Stomach (tissue), 4 donors: Measurements from ENCODE around the gene BACE1.

Experiments
- EP300 ChIP-seq: sonication (generic); formaldehyde crosslinking; IDR thresholded peaks from one replicate; pipeline ENCODE4 v1.6.1; 2017; ENCODE audit warnings: antibody characterized with exemption
- POLR2A ChIP-seq, 4 donors: fragments of 450-650 bp; IDR thresholded peaks; one replicate each; pipeline ENCODE4 v1.6.1; 2016; ENCODE audit warnings: antibody characterized with exemption in 4 of 4, control low read depth in 2 of 4, mild to moderate bottlenecking in 1 of 4, moderate library complexity in 1 of 4
- POLR2AphosphoS5 ChIP-seq, 3 donors: sonication (generic); formaldehyde crosslinking; IDR thresholded peaks; one replicate each; pipeline ENCODE4 v1.6.1; 2016; ENCODE audit warnings: antibody characterized with exemption in 3 of 3
- TF ChIP-seq, protein P1 (sequence below), 7 experiments: fragments of 450-650 bp in 4 of 7; fragments of 200-600 bp in 3 of 7; sonication (generic) in 3 of 7; IDR thresholded peaks; one replicate each; pipeline ENCODE4 v1.5.1; 2016 to 2019; ENCODE audit warnings: antibody characterized with exemption in 7 of 7, control low read depth in 2 of 7, mild to moderate bottlenecking in 1 of 7

DNA sequence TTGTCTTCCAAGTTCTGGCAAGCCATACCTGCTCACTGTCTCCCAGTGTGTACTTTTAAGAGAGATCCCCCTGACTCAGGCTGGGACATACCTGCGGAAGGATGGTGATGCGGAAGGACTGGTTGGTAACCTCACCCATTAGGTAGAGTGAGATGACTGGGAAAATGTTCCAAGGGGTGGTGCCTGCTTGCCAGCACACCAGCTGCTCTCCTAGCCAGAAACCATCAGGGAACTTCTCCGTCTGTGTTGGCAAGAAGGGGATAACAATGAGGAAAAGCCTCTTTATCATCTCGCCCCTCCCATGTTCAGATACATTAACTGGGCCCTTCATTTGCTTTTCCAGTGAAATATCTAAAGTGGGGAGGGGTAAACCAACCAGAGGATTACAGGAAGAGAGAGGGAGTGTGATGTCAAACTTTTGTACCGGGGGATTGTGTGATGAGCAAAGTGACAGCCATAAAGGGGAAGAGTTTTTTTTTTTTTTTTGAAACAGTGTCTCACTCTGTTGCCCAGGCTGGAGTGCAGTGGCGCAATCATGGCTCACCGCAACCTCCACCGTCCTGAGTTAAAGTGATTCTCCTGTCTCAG, 25.2 kb downstream of the BACE1 start, which contains the start of gene BACE1-AS:
- TF ChIP-seq, protein P1, sequence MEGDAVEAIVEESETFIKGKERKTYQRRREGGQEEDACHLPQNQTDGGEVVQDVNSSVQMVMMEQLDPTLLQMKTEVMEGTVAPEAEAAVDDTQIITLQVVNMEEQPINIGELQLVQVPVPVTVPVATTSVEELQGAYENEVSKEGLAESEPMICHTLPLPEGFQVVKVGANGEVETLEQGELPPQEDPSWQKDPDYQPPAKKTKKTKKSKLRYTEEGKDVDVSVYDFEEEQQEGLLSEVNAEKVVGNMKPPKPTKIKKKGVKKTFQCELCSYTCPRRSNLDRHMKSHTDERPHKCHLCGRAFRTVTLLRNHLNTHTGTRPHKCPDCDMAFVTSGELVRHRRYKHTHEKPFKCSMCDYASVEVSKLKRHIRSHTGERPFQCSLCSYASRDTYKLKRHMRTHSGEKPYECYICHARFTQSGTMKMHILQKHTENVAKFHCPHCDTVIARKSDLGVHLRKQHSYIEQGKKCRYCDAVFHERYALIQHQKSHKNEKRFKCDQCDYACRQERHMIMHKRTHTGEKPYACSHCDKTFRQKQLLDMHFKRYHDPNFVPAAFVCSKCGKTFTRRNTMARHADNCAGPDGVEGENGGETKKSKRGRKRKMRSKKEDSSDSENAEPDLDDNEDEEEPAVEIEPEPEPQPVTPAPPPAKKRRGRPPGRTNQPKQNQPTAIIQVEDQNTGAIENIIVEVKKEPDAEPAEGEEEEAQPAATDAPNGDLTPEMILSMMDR (IDR thresholded peaks at IDR 0.05): no peak
- TF ChIP-seq POLR2A (IDR thresholded peaks at IDR 0.05) (no peak), EP300 (no peak), POLR2AphosphoS5 (IDR thresholded peaks at IDR 0.05) (no peak)
